Stimulated activated CD4-positive, alpha-beta T cell treated with anti-CD3 and anti-CD28 coated beads, Interleukin-4, amount 100 ng/mL, for 24 hours (primary cell): Measurements from ENCODE around the gene ZBED4.
"Not testable (repeated sequence)": the region's sequence is repeated elsewhere in the genome, so short reads cannot be mapped to it uniquely, and the experiment has no call there.

ENCODE experiments used
- DNase-seq: peaks from one replicate; pipeline ENCODE4 v3.0.0-alpha.2; 2020

ZBED4 gene

DNA sequence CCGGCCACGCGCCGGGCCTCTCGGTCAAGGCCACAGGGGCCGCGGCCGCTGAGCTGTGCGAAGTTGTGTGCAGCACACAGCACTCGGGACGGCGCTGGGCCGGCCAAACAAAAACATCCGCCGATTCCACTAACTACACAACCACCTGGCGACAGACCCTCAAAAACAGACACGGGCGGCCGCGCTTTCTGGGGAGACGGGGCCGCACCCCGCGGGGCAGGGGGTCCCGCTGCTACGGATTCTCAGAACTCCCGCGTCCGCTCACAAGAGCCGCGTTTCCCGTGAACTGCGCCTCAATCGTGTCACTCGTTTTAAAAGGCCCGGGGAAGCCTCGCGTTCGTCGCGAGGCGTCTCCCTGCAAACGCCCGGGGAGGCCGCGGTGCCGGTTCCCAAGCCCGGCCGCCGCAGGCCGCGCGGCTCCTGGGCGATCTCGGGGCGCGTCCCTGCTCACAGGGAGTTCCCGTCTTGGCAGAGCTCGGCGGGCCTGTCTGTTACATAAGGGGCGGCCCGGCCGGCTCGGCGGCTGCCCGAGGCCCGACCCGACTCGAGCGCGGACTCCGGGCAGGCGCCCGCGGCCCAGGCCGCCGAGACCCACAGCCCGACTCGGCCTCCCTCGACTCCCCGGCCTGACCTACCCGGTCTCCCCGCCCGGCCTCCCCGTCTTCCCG lies 26.9 kb upstream of the ZBED4 start:
- DNase-seq, result no peak

DNA sequence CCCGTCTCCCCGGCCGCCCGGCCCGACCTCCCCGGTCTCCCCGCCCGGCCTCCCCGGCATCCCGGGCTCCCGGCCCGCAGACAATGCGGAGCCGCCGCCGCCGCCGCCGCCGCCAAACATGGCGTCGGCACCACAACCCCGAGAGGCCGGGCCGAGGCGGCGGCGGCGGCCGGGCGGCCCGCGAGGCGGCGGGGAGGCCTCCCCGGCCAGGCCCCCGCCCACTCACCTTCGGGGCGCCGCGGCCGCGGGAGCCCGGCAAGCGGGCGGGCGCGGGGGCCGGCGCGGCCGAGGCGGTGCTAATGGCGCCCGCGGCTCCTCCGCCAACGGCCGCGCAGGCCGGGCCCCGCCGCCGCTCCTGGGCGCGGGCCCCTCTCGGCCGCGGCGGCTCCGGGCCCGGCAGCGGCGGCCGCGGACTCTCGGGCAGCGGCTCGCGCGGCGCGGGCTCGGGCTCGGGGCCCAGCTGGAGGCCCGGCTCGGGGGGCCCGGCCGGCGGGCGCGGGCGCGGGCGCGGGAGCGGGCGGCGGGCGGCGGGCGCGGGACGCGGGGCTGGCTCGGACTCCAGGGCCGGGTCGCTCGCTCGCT lies 26.3 kb upstream of the ZBED4 start:
- DNase-seq, result no peak

DNA sequence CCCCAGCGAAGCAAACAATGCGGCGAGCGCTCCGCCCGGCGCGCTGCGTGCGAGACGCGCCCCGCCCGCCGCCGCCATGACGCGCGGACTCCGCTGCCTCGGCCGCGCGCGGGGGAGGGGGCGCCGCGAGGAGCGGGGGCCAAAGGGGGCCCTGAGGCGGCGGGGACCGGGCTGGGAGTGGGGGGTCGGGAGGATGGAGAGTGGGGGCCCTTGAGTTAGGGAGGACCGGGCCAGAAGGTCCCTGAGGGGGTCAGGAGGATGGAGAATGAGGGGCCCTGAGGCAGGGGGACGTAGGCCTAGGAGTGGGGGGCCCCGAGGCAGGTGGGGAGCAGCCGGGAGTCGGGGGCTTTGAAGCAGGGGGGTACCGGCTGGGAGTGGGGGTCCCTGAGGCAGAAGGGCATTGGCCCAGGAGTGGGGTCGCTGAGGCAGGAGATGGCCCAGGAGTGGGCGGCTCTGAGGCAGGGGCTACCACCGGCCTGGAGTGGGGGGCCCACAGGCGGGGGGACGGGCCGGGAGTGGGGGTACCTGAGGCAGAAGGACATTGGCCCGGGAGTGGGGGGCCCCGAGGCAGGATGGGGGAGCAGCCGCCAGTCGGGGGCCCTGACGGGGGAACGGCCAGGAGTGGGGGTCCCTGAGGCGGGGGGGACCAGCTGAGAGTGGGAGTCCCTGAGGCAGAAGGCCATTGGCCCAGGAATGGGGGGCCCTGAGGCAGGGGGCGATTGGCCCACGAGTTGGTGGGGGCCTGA lies 25.6 kb upstream of the ZBED4 start, which contains the start of gene BRD1:
TSS of gene BRD1 (minus strand) at position 21 of the 746 bp plus-strand sequence. CDS start 3,556 bp downstream, outside the sequence.
- DNase-seq, result peak; percentile 51

DNA sequence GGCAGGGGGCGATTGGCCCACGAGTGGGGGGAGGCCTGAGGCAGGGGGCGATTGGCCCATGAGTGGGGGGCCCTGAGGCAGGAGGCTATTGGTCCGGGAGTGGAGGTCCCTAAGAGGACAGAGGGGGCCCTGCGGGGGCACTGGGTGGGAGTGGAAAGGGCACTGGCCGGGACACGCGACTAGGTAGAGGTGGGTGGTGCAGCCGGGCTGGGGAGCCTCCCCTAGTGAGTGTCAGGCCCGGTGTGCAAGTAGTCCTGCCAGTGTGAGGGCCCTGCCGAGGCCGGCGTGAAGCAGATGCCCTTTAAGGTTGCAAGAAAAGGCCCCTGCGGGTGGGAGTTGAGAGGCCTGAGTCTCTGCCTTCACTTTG lies 25.1 kb upstream of the ZBED4 start:
- no peak for DNase-seq

DNA sequence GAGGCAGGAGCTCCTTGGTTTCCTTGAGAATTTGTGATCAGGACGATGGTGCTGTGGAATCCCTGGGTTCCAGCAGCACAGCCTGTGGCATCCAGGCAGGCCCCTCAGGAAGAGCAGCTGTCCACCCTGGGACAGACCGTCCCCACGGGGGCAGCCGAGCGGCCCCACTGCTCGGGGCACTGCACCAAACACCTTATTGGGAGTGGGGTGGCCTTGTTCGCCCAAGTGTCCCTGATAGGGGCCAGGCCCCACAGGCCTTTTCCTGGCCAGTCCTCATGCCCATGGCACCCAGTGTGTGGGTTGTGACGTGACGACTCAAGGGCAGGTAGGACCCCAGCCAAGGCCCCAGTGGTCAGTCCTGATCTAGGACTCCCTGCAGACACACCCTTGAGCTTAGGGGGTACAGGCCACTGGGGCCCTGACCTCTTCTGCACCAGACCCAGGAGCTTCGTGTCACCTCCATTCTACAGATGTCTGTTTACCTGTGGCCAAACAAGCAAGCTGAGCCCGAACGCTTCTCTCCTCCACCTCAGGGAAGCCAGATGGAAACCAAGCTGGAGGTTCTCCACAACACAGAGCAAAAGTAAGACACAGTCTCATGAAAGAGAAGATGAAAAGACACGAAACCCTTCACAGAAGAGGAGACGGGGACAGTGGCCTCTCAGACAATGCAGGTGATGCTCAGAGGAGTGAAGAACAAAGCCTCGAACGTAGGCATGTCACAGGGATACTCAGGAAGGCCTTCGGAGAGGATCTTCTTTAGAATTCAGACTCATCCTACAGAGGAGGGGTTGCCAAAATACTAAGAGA lies 24.4 kb upstream of the ZBED4 start:
- DNase-seq, result no peak

DNA sequence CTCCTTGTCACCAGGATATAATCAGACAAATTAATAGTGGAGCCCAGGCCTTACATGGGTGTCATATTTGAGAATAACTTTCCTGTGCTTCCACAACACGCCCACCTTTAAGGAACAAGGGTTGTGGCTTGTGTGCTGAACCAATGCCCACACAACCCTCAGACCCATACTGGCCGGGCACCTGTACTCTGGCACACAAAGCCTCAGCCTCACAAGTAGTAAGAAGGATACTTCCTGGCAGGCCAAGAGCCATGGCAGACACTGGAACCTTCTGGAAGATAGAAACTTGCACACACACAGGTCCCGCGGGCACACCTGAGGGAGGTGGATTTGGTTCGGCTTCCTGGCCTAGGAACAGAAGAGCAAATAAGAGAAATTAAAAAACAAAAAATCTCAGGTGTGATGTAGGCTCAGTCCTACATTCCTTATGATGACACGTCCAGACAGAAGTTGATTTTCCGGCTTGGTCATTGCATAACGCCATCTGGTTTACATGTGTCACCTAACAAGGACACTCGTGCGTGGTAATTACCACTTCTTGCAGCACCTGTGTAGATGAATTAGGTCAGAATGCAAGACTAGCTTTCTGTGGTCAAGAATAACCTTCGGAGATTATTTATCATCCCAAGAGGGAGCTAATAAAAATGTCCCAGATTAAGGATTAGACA lies 20.2 kb upstream of the ZBED4 start:
- DNase-seq, result no peak

DNA sequence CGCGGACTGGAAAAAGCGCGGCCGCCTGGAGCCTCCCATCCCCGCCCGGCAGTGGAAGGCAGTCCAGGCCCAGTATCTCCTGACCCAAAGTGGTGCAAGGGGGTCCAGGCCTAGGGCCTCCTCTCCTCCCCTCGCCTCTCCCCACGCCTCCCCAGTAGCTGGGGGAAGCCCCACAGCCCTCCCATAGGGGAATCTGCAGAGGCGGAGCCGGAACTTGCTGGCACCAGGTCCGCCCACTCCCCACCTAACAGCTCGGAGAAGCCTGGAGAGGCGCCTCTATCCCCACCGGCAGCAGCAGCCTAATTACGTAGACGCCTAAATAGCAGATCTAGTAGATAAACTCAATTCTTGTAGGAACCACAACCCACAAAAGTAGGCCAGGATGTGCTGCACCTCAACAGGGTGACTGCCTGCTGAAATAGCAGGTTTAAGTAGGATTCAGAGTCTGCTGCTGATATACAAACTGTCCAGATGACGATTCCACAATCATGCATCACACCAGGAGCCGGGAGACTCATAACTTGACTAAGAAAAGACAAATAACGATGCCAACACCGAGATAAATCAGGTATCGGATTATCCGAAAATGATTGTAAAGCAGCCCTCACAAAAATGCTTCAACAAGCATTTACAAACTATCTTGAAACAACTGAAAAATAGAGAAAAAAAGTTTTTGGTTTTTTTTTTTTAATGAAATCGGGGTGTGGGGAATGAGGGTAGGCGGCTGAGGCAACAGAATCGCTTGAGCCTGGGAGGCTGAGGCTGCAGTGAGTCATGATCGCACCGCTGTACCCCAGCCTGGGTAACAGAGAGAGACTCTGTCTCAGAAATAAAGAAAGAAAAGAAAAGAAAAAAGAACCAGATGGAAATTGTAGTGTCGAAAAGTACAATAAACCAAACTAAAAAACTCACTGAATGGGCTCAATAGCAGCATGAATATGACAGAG lies 14.6 kb upstream of the ZBED4 start:
- DNase-seq, result peak; percentile 85

DNA sequence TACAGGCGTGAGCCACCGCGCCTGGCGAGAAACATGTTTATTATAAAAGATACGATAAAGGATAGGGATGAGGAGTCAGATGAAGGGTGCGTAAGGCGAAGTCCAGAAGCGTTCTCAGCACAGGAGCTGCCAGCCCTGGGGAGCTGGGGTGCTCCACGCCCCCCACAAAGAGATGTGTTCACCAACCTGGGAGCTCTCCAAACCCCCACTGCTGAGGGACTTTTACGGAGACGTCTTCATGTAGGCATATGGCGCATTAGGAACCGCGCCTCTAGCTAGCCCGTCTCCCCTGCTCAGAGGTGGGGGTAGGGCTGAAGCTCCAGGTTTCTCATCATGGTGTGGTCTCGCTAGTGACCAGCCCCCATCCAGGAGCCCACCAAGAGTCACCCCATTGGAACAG lies 8.4 kb upstream of the ZBED4 start:
- DNase-seq, result no peak

DNA sequence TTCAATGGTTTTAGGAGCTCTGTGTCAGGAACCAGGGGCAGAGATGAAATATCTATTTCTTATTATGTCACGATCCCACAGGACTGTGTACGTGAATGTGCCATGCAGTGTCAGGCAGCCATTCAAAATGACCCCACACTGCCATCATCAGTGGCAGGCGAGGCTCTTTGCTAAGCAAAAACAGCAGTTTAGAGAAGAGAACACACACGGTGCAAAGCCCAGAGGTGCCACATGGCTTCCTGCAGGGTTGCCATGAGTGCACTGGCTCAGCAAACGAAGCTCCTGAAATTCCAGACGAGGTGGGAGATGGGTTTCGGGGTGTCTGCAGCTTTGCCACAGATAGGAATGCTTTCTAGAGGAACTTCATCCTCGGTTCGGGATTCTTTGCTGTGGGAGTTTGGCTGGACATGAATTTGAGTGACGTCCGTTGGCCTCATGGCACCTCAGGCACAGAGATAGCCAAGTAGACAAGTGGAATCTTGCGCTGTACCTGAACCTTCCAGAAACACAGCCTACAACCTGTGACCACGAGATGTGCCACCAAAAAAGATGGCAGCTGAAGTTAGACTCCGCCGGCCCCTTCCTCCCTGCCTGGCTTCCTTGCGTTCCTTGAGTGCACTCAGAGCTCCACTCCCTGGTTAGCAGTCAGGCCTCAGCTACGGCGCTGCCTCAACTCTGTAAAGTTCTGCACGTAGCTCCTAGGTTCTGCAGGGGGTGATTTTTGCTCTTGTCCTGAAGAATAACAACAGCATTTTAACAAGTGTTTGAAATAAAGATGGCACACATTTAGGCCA lies 7.8 kb upstream of the ZBED4 start:
- no peak for DNase-seq

DNA sequence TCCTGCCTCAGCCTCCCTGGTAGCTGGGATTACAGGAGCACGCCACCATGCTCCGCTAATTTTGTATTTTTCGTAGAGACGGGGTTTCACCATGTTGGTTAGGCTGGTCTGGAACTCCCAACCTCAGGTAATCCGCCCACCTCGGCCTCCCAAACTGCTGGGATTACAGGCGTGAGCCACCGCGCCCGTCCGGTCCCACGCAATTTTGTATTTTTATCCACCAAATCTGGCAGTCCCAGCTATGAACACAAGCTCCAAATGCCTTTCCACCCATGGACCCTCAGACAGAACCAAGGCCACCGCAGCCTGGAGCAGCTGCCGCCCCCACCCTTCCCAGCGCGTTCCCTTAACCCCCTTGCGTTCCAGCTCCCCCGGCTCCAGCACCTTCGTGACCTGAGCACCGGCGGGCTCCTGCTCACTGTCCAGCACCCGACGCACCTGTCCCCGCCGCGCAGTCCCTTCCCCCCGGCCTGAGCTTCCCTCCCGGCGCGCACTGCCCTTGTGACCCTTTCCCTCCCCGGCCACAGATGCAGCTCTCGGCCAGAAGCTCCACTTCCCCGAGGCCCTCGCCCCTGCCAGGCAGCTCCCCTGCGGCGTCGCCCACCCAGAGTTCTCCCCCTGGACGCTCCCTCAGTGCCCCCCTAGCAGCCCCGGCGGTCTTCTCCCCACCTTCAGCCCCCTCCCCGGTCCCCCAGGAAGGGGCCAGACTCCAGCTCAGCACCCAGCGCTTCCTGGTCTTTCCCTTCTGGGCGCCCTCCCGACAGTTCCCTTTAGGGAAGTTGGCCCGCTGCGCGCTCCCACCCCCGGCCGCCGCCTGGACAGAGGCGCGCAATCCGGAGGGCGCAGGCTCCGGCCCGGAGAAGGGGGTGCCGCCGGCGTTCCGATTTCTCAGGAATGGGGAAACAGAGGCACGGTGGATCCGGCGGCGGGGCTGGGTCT lies 5.6 kb upstream of the ZBED4 start:
- no peak for DNase-seq

DNA sequence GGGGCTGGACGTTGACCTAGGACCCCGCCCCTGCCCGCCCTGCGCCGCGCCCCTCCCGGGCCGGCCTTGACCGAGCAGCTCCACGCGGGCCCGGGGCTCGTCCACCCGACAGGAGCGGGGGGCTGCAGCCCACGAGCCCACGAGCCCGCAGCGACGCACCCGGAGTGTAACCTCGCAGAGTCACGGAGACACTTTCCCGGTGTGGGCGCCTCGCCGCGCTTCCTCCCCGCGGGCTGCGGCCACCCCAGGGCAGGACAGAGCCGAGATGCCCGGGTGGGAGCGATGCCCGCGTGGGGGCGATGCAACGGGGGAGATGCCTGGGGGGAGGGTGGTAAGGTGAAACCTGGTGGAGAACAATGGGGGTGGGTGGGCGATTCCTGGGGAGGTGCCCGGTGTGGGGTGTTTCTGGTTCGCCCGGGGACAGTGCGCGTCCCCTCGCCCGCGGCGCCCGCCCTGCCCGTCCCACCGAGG lies 4.9 kb upstream of the ZBED4 start:
- DNase-seq, result no peak

DNA sequence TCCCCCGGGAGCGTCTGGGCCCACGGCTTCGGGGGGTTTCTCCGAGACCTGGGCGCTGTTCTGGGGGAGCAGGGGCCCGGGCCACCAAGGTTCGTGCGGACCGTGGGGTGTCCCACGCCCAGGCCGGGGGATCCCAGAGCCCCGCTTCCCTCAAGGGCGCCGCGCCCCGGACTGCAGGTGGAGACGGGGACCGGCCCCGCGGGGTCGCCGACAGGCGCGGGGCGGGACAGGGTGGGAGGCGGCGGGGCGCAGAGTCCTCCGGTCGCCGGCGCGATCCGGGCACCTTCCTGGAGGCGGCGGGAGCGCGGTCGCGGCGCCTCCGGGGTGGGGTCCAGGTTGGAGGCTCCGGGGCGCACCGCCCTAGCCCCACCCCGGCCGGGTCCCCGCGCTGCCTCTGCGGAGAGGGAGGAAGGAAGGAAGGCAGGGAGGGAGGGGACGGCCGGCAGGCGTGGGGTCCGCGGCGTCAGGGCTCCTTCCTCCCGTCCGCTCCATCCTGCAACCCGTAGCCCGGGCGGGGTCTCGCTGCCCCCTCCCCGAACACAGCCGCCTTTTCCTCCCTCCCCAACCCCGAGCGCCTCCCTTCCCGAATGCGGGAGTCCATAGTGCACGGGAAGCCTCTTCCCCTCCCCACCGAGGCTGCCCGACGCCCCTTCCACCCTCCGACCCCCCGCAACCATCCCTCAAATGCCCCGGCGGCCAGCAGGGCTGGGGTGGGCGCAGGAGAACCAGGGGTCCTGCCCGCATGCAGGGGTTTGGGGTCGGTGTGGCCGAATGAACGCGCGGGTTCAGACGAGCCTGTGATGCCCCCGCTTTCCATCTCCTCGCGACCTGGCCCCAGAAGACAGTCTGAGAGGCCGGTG lies 4.3 kb upstream of the ZBED4 start:
- DNase-seq, result no peak

DNA sequence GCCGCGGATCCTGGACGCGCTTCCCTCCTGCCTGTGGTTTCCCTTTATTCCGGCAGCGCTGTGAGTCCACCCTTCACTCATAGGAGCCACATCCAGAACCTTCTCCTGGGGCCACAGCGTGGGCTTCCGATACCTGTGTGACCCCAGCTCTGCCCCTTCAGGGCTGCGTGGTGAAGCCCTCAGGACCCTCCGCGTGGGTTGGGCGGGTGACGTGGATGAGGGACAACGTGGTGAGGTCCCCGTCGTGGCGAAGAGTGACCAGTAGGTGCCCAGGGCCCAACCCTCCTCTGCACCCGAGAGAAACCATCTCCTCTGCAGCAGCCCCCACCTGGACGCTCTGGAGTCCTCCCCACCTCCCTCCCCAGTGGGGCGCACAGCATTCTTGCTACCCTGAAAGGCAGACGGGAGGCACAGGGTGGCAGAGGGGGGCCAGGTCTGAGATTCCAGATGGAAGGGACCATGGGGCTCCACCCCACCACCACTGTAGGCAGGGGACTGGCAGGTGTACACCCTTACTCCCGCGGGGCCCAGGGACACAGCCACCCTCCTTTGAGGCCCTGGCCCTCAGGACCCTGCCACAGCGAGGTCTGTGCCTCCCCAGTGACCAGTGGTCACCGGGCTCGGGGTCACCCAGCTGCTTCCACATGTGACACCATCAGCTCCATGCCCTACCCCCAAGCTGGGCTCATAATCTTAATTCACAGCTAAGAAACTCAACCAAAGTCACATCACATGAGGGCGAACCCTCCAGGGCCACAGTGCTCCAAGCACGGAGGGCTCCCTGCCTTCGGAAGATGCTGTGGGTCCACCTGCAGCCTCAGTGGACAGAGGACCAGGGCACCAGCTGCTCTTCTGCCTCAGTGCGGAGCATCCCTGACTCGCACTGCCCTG lies 3.4 kb upstream of the ZBED4 start:
- no peak for DNase-seq

DNA sequence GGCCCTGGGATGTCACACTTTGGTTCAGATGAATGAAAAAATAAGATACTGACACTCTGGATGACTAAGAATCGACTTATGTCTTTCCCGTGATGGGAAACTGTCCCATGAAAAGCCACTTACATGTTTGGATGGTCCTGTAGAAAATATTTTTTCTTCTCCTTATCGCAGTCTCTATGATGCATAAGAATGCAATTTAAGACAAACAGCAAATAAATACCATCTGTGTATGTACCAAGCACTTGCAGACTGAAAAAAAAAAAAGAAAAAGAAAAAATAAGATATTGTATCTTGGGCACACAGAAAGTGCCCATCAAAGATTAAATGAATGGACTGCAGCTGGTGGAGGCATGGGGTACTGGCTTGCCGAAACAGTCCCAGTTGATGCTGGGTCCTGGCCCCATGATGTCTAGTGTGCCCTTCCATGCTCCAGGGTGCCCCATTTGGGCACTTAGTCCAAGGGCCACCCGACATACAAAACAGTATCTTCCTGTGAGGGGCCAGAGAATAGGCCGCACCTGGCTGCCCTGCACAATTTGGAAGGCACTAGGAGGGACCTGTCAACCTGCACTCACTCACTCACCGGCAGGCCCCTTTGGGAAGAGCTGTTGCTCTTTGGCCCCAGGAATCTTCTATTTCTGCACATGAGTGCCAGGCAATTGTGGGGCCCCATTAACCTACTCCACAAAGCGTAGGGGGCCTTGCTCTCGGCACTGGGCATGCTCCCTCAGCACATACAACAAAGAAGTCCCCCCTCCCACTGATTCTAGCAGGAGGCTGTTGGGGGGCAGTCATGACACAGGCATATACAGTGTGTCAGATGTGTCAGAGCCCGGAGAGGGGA lies 2.5 kb upstream of the ZBED4 start:
- no peak for DNase-seq

DNA sequence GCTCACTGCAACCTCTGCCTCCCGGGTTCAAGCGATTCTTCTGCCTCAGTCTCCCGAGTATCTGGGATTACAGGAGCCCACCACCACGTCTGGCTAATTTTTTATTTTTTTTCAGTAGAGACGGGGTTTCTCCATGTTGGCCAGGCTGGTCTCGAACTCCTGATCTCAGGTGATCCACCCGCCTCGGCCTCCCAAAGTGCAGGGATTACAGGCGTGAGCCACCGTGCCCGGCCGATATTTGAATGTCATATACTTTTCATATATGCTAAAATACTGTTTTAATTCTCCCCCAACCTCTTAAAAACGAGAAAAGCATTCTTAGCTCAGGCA lies 1.1 kb upstream of the ZBED4 start:
- not testable (repeated sequence) for DNase-seq
